Non-pigmented ciliary epithelial cell (primary cell): ENCODE results near the gene QRSL1.
"Not testable (repeated sequence)": the region's sequence is repeated elsewhere in the genome, so short reads cannot be mapped to it uniquely, and the experiment has no call there.

ENCODE experiments used
- DNase-seq: peaks from one replicate; pipeline ENCODE4 v3.0.0-alpha.2; 2010; ENCODE audit warnings: low read depth

Gene QRSL1, protein sequence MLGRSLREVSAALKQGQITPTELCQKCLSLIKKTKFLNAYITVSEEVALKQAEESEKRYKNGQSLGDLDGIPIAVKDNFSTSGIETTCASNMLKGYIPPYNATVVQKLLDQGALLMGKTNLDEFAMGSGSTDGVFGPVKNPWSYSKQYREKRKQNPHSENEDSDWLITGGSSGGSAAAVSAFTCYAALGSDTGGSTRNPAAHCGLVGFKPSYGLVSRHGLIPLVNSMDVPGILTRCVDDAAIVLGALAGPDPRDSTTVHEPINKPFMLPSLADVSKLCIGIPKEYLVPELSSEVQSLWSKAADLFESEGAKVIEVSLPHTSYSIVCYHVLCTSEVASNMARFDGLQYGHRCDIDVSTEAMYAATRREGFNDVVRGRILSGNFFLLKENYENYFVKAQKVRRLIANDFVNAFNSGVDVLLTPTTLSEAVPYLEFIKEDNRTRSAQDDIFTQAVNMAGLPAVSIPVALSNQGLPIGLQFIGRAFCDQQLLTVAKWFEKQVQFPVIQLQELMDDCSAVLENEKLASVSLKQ

DNA sequence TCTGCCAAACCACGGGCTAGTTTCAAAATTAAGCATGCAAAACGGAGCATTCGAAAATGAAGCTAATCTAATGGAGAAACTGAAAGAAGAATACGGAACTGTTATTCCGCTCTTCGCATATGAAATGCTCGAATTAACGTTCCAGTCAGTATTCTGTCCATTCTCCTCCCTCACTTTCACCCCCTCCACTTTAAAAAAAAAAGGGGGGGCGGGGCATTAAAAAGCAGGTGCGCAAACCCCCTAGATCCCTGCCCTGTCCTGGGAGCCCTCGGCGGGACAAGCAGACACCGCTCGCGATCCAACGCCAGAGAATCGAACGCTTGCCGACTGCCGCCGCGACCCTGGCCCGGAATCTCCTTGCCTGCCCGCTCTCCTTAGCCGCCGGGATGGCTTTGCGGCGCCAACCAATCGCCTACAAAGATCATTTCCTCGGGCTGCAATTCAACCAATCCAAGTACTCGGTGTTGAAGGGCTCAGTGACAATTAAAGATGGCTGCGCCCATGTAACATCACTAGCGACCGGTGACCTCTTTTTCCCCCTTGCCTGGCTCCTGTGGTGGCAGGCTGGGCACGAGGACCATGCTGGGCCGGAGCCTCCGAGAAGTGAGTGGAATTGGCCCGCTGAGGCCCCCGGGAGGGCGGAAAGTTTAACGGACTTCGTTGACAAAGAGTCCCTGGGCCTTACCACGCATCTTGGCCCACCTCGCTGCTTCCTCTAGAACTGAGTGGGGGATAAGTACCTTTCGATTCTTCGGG, at the start of gene QRSL1, which contains the start of gene RTN4IP1:
TSS of gene QRSL1 (plus strand) at position 476 of the 756 bp plus-strand sequence. CDS start at position 580, 104 bp downstream.
TSS of gene RTN4IP1 (minus strand) at position 396 of the 756 bp plus-strand sequence. CDS start 477 bp downstream, outside the sequence.
- DNase-seq = peak; percentile 63

DNA sequence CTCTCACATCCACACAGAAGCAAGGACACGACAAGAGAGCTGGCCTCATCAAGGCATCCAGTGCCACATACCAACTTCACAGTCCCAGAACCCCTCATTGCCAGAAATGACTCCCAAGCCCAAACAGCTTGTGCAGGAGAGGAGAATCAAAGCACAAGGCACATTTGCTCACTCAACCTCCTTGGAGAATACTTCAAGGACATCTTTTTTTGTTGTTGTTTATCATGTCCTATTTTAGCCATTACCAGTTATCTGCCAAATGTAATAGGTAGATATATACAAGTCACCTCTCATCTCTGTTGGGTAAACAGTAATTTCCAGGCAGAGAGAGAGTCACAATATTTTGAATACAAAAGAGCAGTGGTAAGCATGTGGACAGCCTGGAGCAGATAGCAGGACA, 47.9 kb upstream of the QRSL1 start:
- DNase-seq = no peak

DNA sequence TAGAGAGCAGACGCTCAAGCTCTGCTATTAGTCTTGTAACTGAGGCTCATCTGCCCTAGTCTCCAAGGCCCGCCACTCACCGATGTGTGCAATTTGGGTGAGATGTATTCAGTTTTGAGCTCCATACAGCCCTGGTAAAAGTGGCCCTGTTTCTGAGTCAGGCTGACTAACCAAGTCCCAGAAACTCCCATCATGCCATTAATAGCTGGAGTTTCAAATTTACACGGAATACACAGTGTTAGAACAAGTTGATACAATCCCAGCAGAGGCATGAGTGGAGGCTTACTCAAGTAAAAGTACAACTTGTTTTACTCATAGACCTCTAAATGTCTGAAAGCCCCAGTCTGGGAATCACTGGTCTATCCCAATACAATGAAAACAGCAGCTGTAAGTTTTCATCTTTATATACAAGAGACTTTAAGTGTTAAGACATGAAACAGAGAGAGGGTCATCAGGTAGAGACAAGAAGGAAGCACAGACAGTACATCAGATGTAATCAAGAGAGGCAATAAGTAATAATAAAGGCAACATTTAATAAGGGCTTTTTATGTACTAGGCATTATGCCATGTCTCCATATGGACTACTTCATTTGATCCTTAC, 42.5 kb upstream of the QRSL1 start:
- no peak for DNase-seq

DNA sequence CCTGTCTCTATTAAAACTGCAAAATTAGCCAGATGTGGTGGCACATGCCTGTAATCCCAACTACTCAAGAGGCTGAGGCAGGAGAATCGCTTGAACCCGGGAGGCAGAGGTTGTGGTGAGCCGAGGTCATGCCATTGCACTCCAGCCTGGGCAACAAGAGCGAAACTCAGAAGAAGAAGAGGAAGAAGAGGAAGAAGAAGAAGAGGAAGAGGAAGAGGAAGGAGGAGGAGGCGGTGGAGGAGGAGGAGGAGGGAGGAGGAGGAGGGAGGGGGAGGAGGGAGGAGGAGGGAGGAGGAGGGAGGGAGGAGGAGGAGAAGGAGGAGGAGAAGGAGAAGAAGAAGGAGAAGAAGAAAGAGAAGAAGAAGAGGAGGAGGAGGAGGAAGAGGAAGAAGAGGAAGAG, 40.4 kb upstream of the QRSL1 start:
- not testable (repeated sequence) for DNase-seq

DNA sequence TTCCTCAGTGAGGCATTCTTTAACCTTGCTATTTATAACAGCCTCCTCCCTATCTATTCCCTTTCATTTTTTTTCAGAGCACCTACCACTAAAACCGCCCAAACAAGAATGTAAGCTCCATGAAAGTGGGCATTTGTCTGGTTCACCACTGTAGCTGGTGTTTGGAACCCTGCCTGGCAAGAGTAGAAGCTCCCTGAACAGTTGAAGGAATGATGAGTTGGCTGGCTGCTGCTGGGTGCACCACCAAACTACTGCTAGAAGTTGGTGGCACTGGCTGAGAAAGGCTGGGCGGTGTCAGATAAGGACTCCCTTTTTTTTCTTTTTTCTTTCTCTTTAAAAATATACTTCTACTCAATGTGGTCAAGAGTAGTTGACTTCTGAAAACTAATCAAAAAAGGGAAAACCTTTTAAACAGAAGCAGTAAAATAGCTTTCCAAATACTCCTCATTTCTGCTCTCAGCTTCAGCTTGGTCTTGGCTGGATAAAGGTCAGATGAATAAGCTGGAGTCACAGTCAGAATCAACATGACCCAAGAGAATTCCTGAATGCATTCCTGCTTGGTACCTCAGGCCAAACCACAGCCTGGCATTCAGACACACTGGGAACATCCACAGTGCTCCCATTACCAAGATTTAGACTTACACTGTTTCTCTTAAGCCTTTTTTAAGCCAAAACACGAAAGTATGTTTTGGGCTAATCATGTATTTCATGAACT, 38.1 kb upstream of the QRSL1 start:
- DNase-seq = peak; percentile 70

DNA sequence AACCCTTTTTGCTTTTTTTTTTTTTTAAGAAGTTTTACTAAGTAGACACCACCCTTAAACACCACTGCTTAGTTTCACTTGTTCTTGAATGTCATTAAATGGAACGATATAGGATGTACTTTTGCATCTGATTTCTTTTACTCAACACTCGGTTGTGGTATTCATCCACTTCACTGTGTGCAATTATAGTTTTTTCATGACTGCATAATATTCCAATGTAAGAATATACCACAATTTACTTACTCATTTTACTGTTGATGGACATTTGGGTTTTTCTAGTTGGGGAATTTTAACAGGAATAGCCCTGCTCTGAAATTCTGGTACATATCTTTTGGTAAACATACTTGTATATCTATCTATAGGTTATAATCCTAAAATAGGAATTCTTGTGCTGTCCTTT, 29.9 kb upstream of the QRSL1 start:
- DNase-seq = no peak

DNA sequence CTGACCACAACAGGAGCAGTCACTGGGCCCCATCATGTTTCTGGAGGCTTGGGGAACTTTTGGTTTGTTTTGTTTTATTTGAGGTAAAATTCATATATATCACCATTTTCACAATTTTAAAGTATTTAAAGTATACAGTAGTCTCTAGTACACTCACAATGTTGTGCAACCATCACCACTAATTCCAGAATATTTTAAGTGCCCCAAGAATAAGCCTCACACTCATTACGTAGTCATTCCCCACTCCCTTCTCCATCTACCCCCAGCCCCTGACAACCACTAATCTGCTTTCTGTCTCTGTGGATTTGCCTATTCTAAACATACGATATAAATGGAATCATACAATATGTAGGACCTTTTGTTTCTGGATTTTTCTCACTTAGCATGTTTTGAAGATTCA, 29.0 kb upstream of the QRSL1 start:
- DNase-seq = no peak

DNA sequence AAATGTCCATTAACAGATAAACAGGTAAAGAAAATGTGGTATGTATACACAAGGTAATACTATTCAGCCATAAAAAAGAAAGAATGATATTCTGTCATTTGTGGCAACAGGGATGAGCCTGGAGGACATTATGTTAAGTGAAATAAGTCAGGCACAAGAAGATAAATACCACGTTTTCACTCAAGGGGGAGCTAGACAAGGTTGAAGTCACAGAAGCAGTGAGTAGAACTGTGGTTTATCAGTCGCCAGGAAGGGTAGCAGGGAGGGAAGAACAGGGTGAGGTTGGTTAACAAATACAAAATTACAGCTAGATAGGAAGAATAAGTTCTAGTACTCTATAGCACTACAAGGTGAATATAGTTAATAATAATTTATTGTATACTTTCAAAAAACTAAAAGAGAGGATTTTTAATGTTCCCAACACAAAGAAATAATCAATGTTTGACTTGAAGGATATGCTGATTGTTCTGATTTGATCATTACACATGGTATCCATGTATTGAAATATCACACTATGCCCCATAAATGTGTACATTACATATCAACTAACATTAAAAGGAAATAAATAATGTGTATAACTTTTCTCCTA, 21.2 kb upstream of the QRSL1 start:
- DNase-seq = peak; percentile 34

DNA sequence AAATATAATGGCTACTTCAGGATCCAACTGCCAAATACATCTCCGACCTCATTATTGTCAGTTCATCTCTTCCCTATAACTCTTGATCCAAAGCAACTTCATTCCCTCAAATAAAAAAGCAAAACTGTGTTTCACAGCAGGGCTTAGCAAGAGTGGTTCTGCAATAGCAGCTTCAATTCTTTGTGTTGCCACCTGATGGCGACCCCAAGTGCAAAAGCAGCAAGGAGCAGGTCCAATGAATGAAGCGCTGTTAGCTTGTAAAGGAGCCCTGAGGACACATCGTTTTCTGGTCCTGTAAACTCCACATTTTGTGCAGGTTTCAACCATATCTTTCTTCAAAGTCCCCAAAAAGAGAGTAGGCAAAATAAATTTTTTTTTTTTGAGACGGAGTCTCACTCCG, 19.7 kb upstream of the QRSL1 start:
- no peak for DNase-seq

DNA sequence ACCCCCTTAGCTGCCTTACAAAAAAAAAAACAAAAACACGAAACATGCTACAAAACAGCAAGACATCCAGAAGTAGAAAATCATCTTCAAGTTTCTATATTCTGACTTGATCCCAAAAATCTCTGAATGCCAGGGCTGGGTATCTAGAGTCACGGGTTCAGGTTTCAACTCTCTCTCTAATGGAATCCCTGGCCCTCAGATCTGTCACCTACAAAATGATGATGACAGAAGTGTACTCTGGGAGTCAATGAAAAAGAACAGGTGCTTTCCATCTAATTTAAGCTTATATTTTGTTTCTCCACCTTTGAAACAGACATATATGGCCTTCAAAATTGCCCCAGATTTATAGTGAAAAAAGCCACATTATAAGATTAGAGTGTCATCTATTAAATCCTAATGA, 18.3 kb upstream of the QRSL1 start:
- DNase-seq = no peak

DNA sequence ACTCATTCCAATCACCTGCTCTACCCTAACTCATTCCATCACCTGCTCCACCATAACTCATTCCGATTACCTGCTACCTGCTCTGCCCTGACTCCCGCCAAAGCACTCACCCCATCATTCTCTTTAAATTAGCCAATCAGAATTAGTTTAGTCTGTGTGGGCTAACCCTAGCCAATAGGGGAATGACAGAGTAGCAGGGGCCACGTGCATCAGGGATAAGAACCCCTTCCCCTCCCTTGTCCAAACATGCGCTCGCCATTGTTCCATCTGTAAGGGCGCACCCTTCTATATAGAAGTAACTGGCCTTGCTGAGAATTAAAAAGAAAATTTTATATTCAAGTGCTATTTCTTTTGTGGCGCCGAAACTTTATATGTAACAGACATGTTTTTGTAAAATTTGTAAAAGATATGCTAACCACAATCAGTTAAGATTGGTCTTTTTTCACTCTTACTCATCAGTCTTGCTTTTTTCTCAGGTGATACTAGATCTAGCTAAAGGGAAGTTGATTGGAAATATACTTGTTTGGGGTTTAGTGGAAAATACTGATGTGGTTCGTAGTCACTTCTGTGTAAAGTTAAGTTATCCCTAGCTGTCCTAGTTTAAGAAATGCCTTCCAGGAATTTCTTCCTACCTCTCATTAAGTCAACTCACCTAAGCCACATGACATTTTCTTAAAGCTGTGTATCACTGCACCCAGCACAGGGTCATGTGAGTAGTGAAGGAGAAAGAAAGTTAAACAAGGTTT, 16.5 kb upstream of the QRSL1 start:
- no peak for DNase-seq

DNA sequence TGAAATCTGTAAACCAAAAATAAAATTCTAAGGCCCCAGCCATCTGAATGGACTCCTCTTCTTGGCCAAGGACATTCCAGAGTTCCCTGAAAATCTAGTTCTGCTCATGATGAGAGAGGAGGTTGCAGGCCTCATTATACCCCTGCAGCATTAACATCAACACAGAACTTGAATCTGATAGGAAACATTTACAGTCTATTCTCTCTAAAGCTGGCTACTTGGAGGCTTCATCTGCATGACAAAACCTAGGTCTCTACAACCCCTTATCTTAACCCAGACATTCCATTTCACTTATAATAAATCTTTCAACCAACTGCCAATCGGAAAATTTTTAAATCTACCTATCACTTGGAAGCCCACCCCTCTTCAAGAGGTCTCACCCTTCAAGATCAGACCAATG, 15.8 kb upstream of the QRSL1 start:
- no peak for DNase-seq

DNA sequence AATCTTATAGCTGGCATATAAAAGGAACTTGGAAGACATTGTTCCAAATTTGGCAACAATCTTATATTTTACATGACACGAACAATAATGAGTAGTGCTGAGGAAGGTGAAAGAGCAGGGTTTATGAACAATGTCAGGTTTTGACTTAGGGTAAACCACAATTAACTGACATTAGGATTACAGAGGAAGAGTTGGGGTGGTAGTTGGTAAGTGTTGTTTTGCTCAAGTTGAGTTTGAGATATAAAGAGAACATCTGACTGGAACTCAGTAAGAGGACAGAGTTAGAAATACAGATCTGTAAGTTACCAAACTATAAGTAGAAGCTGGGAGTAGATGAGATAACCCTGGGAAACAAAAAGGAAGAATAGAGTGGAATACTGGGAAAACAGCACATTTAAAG, 15.2 kb upstream of the QRSL1 start:
- DNase-seq = no peak

DNA sequence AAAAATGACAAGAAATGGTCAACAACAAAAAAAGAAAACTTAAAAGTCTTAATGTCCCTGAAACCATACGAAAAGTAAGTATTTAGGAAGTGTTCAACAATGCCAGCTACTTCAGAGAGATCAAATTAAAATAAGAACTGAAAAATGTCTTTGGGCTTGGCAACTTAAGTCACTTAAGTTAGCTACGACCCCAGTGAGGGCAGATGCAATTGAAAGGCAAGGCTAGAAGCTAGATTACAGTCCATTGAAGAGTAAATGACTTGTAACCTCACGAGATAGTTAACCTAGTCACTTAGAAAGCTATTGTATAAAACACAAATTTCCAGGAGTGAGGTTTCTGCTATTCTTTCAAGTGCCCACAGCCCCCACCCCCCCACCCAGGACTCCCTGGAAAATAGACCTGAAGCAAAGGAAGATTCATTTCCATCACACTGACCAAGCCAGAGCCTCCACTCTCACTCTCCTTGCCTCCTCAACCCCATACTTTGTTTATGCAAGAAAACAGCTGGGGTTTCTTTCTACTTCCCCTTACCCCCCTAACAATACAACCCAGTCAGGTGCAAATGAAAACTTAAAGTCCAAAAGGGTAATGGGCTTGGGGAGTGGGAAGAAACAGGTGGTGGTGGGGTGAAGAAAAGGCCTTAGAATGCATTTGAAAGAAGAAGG, 14.7 kb upstream of the QRSL1 start:
- DNase-seq = no peak

DNA sequence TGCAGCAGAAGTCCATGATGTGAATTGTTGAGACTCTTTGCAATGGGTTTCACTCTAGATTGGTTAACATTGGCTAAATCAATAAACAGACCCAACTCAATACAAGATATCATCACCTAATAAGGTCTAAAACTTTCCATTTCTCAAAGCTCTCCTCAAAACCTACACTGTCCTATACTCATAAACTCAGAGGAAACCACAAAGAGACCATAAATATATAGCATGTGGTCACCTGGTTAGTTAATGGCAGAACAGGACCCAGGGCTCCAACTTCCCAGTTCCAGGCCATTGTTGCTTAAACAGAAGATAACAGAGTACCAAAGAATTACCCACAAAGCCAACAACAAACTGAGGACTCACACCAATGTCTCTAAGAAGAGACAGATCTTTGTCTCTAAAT, 12.1 kb upstream of the QRSL1 start:
- DNase-seq = no peak

DNA sequence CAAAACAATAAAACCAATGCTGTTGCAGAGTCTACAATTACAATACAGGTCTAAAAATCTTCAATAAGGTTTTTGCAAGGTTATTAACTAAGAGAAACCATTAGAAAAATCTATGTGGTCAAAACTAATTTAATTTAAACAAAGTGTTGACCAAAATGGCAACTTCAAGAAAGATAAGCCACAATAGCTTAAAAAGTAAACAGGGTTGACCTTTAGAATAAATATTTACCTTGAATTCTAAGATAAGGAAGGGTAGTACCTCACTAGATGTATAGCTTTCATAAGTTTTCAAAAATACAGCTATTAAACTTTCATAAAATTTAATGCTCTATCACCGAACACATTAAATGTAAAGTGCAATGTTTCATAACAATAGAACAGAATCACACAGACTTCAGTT, 11.5 kb upstream of the QRSL1 start:
- DNase-seq = no peak

DNA sequence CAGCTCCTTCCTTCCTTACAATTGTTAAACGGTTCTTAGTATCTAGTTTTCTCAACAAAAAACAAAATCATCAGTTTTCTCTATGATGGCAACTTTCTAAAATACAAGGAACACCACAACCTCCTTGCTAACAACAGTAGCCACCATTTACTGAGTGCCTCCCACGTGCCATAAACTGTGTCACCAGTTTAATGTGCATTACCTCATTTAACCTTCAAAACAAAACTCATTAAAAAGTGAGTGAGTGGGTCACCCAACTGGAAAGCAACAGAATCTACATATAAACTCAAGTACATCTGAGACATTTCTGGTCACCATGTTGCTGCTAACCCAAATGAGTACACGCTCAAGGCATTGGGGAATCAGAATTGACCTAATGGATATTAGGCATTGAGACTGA, 11.1 kb upstream of the QRSL1 start:
- no peak for DNase-seq

DNA sequence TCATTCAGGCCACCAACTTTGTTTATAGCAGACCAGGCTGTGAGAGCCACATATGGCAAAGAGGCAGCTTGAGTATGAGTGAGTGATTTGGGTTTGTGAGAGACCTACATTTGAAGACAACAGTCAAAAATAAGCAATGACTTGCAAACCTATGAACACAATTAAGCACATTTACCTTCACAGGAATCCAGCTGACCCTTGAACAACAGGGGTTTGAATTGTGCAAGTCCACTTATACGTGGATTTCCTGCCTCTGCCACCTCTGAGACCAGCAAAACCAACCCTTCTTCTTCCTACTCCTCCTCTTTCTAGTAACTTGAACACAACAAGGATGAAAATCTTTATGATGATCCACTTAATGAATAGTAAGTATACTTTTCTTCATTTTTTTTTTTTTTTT, 10.2 kb upstream of the QRSL1 start:
- DNase-seq = no peak

DNA sequence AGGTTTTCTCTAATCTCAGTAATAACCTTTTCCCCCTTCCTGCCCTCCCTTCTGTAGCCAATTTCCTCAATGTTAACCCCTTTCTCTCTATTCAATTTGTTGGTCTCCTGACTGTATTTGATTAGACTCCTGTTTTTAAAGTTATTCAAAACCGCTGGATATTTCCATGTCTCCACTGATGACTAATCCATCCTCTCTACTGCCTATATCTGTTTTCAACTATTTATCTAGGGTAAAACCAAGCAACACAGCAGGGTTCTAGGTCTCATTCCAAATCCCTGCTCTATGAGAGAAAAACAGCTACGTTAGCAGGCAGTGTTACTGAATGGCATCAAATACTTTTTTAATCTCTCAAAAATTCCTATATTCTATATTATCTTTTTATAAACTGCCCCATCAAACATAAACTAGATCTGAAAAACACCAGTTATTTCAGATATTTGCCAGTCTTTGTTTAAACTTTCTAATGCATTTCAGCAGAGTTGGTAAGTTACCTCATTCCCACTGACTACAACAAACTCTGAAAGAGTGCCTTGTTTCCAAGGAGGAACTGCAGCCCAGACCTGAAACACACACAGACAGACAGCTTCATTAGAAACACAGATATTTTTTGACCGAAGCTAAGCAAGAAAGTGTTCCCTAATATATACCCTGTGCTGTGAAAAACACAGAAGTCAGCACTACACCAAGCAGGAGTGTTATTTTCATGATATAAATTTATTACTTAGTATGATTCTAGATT, 8.3 kb upstream of the QRSL1 start:
- DNase-seq = peak; percentile 55

DNA sequence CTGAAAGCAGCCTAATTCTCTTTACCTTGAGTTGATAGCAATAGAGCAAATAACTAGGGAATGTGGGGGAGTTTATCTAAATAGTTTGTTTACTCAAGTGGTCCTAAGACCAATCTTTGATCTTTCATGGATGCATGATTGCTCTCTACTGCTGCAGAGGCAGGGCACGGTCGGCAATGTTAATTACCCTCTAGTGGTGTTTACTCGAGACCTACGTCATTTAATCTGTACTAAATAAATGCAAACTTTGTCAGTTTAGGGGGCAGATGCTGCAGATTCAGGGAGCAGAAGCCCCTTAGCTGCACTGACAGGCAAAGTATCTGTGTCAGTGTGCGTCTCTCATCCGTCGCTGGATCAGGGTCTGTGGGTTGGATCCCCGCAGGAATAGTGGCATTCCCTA, 7.0 kb upstream of the QRSL1 start:
- no peak for DNase-seq
